ENCODE data around the gene SLC24A3.

Gene SLC24A3

GRCh38 chr20:19322061-19322985, 109.9 kb downstream of the SLC24A3 start:
- Mint-ChIP-seq H3K4me3 (no peak overlapping the region), H3K4me1 (ENCODE audit: low read depth) (peaks cover under 1% of the 10 kb centered on the region), H3K36me3 (ENCODE audit: low read depth) (no peaks in the 10 kb centered on the region), H3K27me3 (no peaks in the 10 kb centered on the region), H3K9me3 (no peaks in the 10 kb centered on the region), H3K27ac (no peak overlapping the region)

GRCh38 chr20:19327401-19327800, 115.0 kb downstream of the SLC24A3 start:
- Mint-ChIP-seq H3K27ac (no peak overlapping the region), H3K4me3 (no peak overlapping the region), H3K9me3 (no peaks in the 10 kb centered on the region), H3K27me3 (peaks cover 17% of the 10 kb centered on the region), H3K4me1 (ENCODE audit: low read depth) (no peaks in the 10 kb centered on the region), H3K36me3 (ENCODE audit: low read depth) (no peaks in the 10 kb centered on the region)

- H3K27ac Mint-ChIP-seq, result no peak overlapping the region
- H3K4me3 Mint-ChIP-seq, result no peak overlapping the region
- peaks cover 17% of the 10 kb centered on the region for H3K27me3 Mint-ChIP-seq
- H3K36me3 Mint-ChIP-seq (ENCODE audit: low read depth), result no peaks in the 10 kb centered on the region
- no peaks in the 10 kb centered on the region for H3K4me1 Mint-ChIP-seq (ENCODE audit: low read depth)
- no peaks in the 10 kb centered on the region for H3K9me3 Mint-ChIP-seq
These were observed 116.2 kb downstream of the SLC24A3 start for GRCh38 chr20:19328676-19329075.

- Mint-ChIP-seq H3K9me3 (no peaks in the 10 kb centered on the region), H3K4me3 (no peak overlapping the region), H3K27me3 (peaks cover 17% of the 10 kb centered on the region), H3K36me3 (ENCODE audit: low read depth) (no peaks in the 10 kb centered on the region), H3K27ac (no peak overlapping the region), H3K4me1 (ENCODE audit: low read depth) (no peaks in the 10 kb centered on the region)
These were observed 117.6 kb downstream of the SLC24A3 start for GRCh38 chr20:19330038-19330437.

GRCh38 chr20:19330731-19331130, 118.3 kb downstream of the SLC24A3 start:
- H3K4me3 Mint-ChIP-seq, result no peak overlapping the region
- H3K27me3 Mint-ChIP-seq, result peaks cover 17% of the 10 kb centered on the region
- H3K4me1 Mint-ChIP-seq (ENCODE audit: low read depth), result no peaks in the 10 kb centered on the region
- no peak overlapping the region for H3K27ac Mint-ChIP-seq
- no peaks in the 10 kb centered on the region for H3K9me3 Mint-ChIP-seq
- H3K36me3 Mint-ChIP-seq (ENCODE audit: low read depth), result no peaks in the 10 kb centered on the region

- Mint-ChIP-seq H3K9me3 (no peaks in the 10 kb centered on the region), H3K4me1 (ENCODE audit: low read depth) (no peaks in the 10 kb centered on the region), H3K27me3 (peaks cover 10% of the 10 kb centered on the region), H3K4me3 (no peak overlapping the region), H3K27ac (no peak overlapping the region), H3K36me3 (ENCODE audit: low read depth) (no peaks in the 10 kb centered on the region)
These were observed 121.1 kb downstream of the SLC24A3 start for GRCh38 chr20:19333563-19333962.

GRCh38 chr20:19335341-19335740, 122.9 kb downstream of the SLC24A3 start:
- no peaks in the 10 kb centered on the region for H3K4me1 Mint-ChIP-seq (ENCODE audit: low read depth)
- H3K4me3 Mint-ChIP-seq, result no peak overlapping the region
- H3K36me3 Mint-ChIP-seq (ENCODE audit: low read depth), result no peaks in the 10 kb centered on the region
- H3K27me3 Mint-ChIP-seq, result peaks cover 8% of the 10 kb centered on the region
- no peaks in the 10 kb centered on the region for H3K9me3 Mint-ChIP-seq
- H3K27ac Mint-ChIP-seq, result no peak overlapping the region

GRCh38 chr20:19335916-19336315, 123.5 kb downstream of the SLC24A3 start:
- H3K9me3 Mint-ChIP-seq, result no peaks in the 10 kb centered on the region
- no peak overlapping the region for H3K27ac Mint-ChIP-seq
- no peaks in the 10 kb centered on the region for H3K4me1 Mint-ChIP-seq (ENCODE audit: low read depth)
- H3K27me3 Mint-ChIP-seq, result peaks cover 6% of the 10 kb centered on the region
- H3K36me3 Mint-ChIP-seq (ENCODE audit: low read depth), result no peaks in the 10 kb centered on the region
- no peak overlapping the region for H3K4me3 Mint-ChIP-seq

GRCh38 chr20:19336631-19337030, 124.2 kb downstream of the SLC24A3 start:
- Mint-ChIP-seq H3K4me3 (no peak overlapping the region), H3K27ac (no peak overlapping the region)

GRCh38 chr20:19338380-19338779, 125.9 kb downstream of the SLC24A3 start:
- Mint-ChIP-seq H3K9me3 (no peaks in the 10 kb centered on the region), H3K27me3 (no peaks in the 10 kb centered on the region), H3K36me3 (ENCODE audit: low read depth) (no peaks in the 10 kb centered on the region), H3K27ac (no peak overlapping the region), H3K4me1 (ENCODE audit: low read depth) (no peaks in the 10 kb centered on the region), H3K4me3 (no peak overlapping the region)

More at GRCh38 chr20:19336631-19337030, 124.2 kb downstream of the SLC24A3 start:
- no peaks in the 10 kb centered on the region for H3K36me3 Mint-ChIP-seq (ENCODE audit: low read depth)
- no peaks in the 10 kb centered on the region for H3K4me1 Mint-ChIP-seq (ENCODE audit: low read depth)
- H3K27me3 Mint-ChIP-seq, result no peaks in the 10 kb centered on the region
- no peaks in the 10 kb centered on the region for H3K9me3 Mint-ChIP-seq

- H3K4me3 Mint-ChIP-seq, result no peak overlapping the region
- H3K27me3 Mint-ChIP-seq, result no peaks in the 10 kb centered on the region
- H3K27ac Mint-ChIP-seq, result no peak overlapping the region
- H3K4me1 Mint-ChIP-seq (ENCODE audit: low read depth), result no peaks in the 10 kb centered on the region
- H3K9me3 Mint-ChIP-seq, result no peaks in the 10 kb centered on the region
- H3K36me3 Mint-ChIP-seq (ENCODE audit: low read depth), result no peaks in the 10 kb centered on the region
These were observed 126.5 kb downstream of the SLC24A3 start for GRCh38 chr20:19338960-19339359.

GRCh38 chr20:19341348-19342053, 129.1 kb downstream of the SLC24A3 start:
- H3K9me3 Mint-ChIP-seq, result no peaks in the 10 kb centered on the region
- no peak overlapping the region for H3K27ac Mint-ChIP-seq
- H3K27me3 Mint-ChIP-seq, result no peaks in the 10 kb centered on the region
- H3K4me1 Mint-ChIP-seq (ENCODE audit: low read depth), result no peaks in the 10 kb centered on the region
- H3K36me3 Mint-ChIP-seq (ENCODE audit: low read depth), result no peaks in the 10 kb centered on the region
- H3K4me3 Mint-ChIP-seq, result no peak overlapping the region

- Mint-ChIP-seq H3K4me3 (no peak overlapping the region), H3K9me3 (no peaks in the 10 kb centered on the region), H3K36me3 (ENCODE audit: low read depth) (no peaks in the 10 kb centered on the region), H3K27ac (no peak overlapping the region), H3K4me1 (ENCODE audit: low read depth) (no peaks in the 10 kb centered on the region), H3K27me3 (no peaks in the 10 kb centered on the region)
These were observed 131.9 kb downstream of the SLC24A3 start for GRCh38 chr20:19344341-19344740.

GRCh38 chr20:19347943-19348456, 135.6 kb downstream of the SLC24A3 start:
- Mint-ChIP-seq H3K9me3 (no peaks in the 10 kb centered on the region), H3K27ac (no peak overlapping the region), H3K27me3 (no peaks in the 10 kb centered on the region), H3K4me1 (ENCODE audit: low read depth) (no peaks in the 10 kb centered on the region), H3K36me3 (ENCODE audit: low read depth) (no peaks in the 10 kb centered on the region), H3K4me3 (no peak overlapping the region)

GRCh38 chr20:19348582-19348981, 136.1 kb downstream of the SLC24A3 start:
- no peaks in the 10 kb centered on the region for H3K36me3 Mint-ChIP-seq (ENCODE audit: low read depth)
- H3K9me3 Mint-ChIP-seq, result no peaks in the 10 kb centered on the region

More at GRCh38 chr20:19348582-19348981, 136.1 kb downstream of the SLC24A3 start:
- H3K4me1 Mint-ChIP-seq (ENCODE audit: low read depth), result no peaks in the 10 kb centered on the region
- H3K27me3 Mint-ChIP-seq, result no peaks in the 10 kb centered on the region
- H3K4me3 Mint-ChIP-seq, result no peak overlapping the region
- no peak overlapping the region for H3K27ac Mint-ChIP-seq

All from stimulated activated naive CD8-positive, alpha-beta T cell treated with anti-CD3 and anti-CD28 coated beads, Interleukin-15, Interleukin-2, amounts not matched to agents 100 ng/mL and 50 ng/mL, for 24 hours (primary cell).